Measurements from ENCODE around the gene RBKS. TPM values are rescaled to one million over a fixed set of nuclear protein-coding genes. Genes with fewer than 3 reads are reported as not detected.
A peak's percentile ranks its signal among the peaks of the same experiment; 100 is the strongest.

The RBKS gene
- total RNA-seq, 1 donor from 2014 or later, result 1.6 TPM

GRCh38 chr2:27810455-27810854 lies 79.7 kb downstream of the RBKS start:
- Histone ChIP-seq H4K20me1 (ENCODE audit: insufficient read depth, low read length) (no peaks in the 10 kb centered on the region), H3K4me2 (ENCODE audit: low read length) (peak overlapping the region; percentile 34), H3K4me1 (ENCODE audit: insufficient read depth, low read length) (peaks cover 24% of the 10 kb centered on the region), H3K27me3 (ENCODE audit: insufficient read depth, low read length) (no peaks in the 10 kb centered on the region), H3K36me3 (ENCODE audit: insufficient read depth, low read length) (no peaks in the 10 kb centered on the region), H3K79me2 (ENCODE audit: insufficient read depth, low read length) (no peaks in the 10 kb centered on the region), H3K9ac (ENCODE audit: low read length) (peak overlapping the region; percentile 15), H2AFZ (ENCODE audit: low read depth, low read length) (no peak overlapping the region), H3K9me3 (ENCODE audit: insufficient read depth, low read depth, low read length) (no peaks in the 10 kb centered on the region), H3K4me3 (ENCODE audit: insufficient read depth, low read depth, low read length) (no peak overlapping the region), H3K27ac (ENCODE audit: low read depth, low read length) (peak overlapping the region; percentile 56)
- Mint-ChIP-seq H3K27me3 (ENCODE audit: low read depth, unreplicated experiment) (no peaks in the 10 kb centered on the region), H3K4me1 (ENCODE audit: low read depth, unreplicated experiment) (peaks cover 22% of the 10 kb centered on the region), H3K27ac (ENCODE audit: unreplicated experiment) (peak overlapping the region; percentile 81), H3K4me3 (ENCODE audit: unreplicated experiment) (no peak overlapping the region), H3K36me3 (ENCODE audit: low read depth, unreplicated experiment) (no peaks in the 10 kb centered on the region), H3K9me3 (ENCODE audit: unreplicated experiment) (peaks cover 2% of the 10 kb centered on the region)
- DNase-seq (ENCODE audit: low read depth), result peak; percentile 36
- FAIRE-seq, result no peak
- no peak for TF ChIP-seq EZH2 (IDR thresholded peaks at IDR 0.05; ENCODE audit: insufficient read depth, low read length)
- no peak for TF ChIP-seq CTCF (IDR thresholded peaks at IDR 0.05; ENCODE audit: insufficient read depth, low read depth, low read length)

GRCh38 chr2:27809761-27810241 lies 80.4 kb downstream of the RBKS start:
- Histone ChIP-seq H3K27ac (ENCODE audit: low read depth, low read length) (peak overlapping the region; percentile 56), H4K20me1 (ENCODE audit: insufficient read depth, low read length) (no peaks in the 10 kb centered on the region), H3K9ac (ENCODE audit: low read length) (peak overlapping the region; percentile 28), H2AFZ (ENCODE audit: low read depth, low read length) (no peak overlapping the region), H3K4me2 (ENCODE audit: low read length) (peak overlapping the region; percentile 34), H3K4me1 (ENCODE audit: insufficient read depth, low read length) (peaks cover 24% of the 10 kb centered on the region), H3K79me2 (ENCODE audit: insufficient read depth, low read length) (no peaks in the 10 kb centered on the region), H3K36me3 (ENCODE audit: insufficient read depth, low read length) (no peaks in the 10 kb centered on the region), H3K27me3 (ENCODE audit: insufficient read depth, low read length) (no peaks in the 10 kb centered on the region), H3K4me3 (ENCODE audit: insufficient read depth, low read depth, low read length) (no peak overlapping the region), H3K9me3 (ENCODE audit: insufficient read depth, low read depth, low read length) (no peaks in the 10 kb centered on the region)
- H3K36me3 Mint-ChIP-seq (ENCODE audit: low read depth, unreplicated experiment), result no peaks in the 10 kb centered on the region
- FAIRE-seq (peak; percentile 87), DNase-seq (ENCODE audit: low read depth) (peak; percentile 99)
- no peak overlapping the region for H3K27ac Mint-ChIP-seq (ENCODE audit: unreplicated experiment)
- TF ChIP-seq EZH2 (IDR thresholded peaks at IDR 0.05; ENCODE audit: insufficient read depth, low read length) (no peak), CTCF (IDR thresholded peaks at IDR 0.05; ENCODE audit: insufficient read depth, low read depth, low read length) (no peak)
- peaks cover 2% of the 10 kb centered on the region for H3K9me3 Mint-ChIP-seq (ENCODE audit: unreplicated experiment)
- H3K4me1 Mint-ChIP-seq (ENCODE audit: low read depth, unreplicated experiment), result peaks cover 22% of the 10 kb centered on the region
- no peaks in the 10 kb centered on the region for H3K27me3 Mint-ChIP-seq (ENCODE audit: low read depth, unreplicated experiment)
- H3K4me3 Mint-ChIP-seq (ENCODE audit: unreplicated experiment), result no peak overlapping the region

- Histone ChIP-seq H3K9me3 (ENCODE audit: insufficient read depth, low read depth, low read length) (no peaks in the 10 kb centered on the region), H4K20me1 (ENCODE audit: insufficient read depth, low read length) (no peaks in the 10 kb centered on the region), H3K4me1 (ENCODE audit: insufficient read depth, low read length) (peaks cover 24% of the 10 kb centered on the region), H3K27me3 (ENCODE audit: insufficient read depth, low read length) (no peaks in the 10 kb centered on the region), H3K4me3 (ENCODE audit: insufficient read depth, low read depth, low read length) (no peak overlapping the region), H3K27ac (ENCODE audit: low read depth, low read length) (peak overlapping the region; percentile 56), H3K36me3 (ENCODE audit: insufficient read depth, low read length) (no peaks in the 10 kb centered on the region), H3K4me2 (ENCODE audit: low read length) (peak overlapping the region; percentile 21), H2AFZ (ENCODE audit: low read depth, low read length) (no peak overlapping the region), H3K9ac (ENCODE audit: low read length) (peak overlapping the region; percentile 28), H3K79me2 (ENCODE audit: insufficient read depth, low read length) (no peaks in the 10 kb centered on the region)
- DNase-seq (ENCODE audit: low read depth) (no peak), FAIRE-seq (no peak)
- no peak for TF ChIP-seq EZH2 (IDR thresholded peaks at IDR 0.05; ENCODE audit: insufficient read depth, low read length)
- TF ChIP-seq CTCF (IDR thresholded peaks at IDR 0.05; ENCODE audit: insufficient read depth, low read depth, low read length), result no peak
- Mint-ChIP-seq H3K27ac (ENCODE audit: unreplicated experiment) (no peak overlapping the region), H3K27me3 (ENCODE audit: low read depth, unreplicated experiment) (no peaks in the 10 kb centered on the region), H3K36me3 (ENCODE audit: low read depth, unreplicated experiment) (no peaks in the 10 kb centered on the region), H3K4me1 (ENCODE audit: low read depth, unreplicated experiment) (peaks cover 26% of the 10 kb centered on the region), H3K4me3 (ENCODE audit: unreplicated experiment) (no peak overlapping the region), H3K9me3 (ENCODE audit: unreplicated experiment) (peaks cover 2% of the 10 kb centered on the region)
Measured at GRCh38 chr2:27808984-27809383, 81.2 kb downstream of the RBKS start.

All from astrocyte (in vitro differentiated cells and primary cell).